GM13976 (cell line): ENCODE measurements around the gene CRADD.

Source experiments
- DNase-seq: peaks from one replicate; pipeline ENCODE4 v3.0.0; 2012; ENCODE audit warnings: low spot score
- in situ Hi-C: fragments of 300-500 bp; cut with MboI; formaldehyde crosslinking; loops from one replicate; pipeline ENCODE4 v1.12.0; 2022; ENCODE audit warnings: low sequenced_read_pairs, mixed read lengths, inconsistent platforms; ENCODE audit not compliant: unreplicated experiment
- TF ChIP-seq, protein P1 (sequence below): IDR thresholded peaks from 2 replicates; pipeline ENCODE4 v1.5.1; 2012; ENCODE audit warnings: borderline replicate concordance, mild to moderate bottlenecking; ENCODE audit not compliant: insufficient read depth; ENCODE audit errors: extremely low read depth, missing control alignments, control extremely low read depth

Gene CRADD

DNA sequence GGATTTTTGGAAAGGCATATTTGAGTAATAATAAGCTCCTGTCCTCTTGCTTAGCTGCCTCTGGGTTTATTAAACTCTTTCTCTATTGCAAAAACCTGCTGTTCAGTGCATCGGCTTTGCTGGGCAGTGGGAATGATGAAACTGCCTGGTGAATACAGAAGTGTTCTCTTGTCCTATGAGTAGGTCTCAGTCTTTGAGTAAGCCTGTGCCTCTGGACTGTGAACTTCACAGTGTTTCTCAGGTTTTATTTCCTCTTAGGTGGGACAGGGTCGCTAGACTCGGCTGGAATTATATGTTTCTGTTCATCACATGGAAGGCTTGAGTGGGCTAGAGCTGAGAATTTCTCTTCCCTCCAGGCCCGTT, 46.4 kb downstream of the CRADD start:
- TF ChIP-seq, protein P1, sequence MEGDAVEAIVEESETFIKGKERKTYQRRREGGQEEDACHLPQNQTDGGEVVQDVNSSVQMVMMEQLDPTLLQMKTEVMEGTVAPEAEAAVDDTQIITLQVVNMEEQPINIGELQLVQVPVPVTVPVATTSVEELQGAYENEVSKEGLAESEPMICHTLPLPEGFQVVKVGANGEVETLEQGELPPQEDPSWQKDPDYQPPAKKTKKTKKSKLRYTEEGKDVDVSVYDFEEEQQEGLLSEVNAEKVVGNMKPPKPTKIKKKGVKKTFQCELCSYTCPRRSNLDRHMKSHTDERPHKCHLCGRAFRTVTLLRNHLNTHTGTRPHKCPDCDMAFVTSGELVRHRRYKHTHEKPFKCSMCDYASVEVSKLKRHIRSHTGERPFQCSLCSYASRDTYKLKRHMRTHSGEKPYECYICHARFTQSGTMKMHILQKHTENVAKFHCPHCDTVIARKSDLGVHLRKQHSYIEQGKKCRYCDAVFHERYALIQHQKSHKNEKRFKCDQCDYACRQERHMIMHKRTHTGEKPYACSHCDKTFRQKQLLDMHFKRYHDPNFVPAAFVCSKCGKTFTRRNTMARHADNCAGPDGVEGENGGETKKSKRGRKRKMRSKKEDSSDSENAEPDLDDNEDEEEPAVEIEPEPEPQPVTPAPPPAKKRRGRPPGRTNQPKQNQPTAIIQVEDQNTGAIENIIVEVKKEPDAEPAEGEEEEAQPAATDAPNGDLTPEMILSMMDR = no peak
- no peak for DNase-seq
- in situ Hi-C loops = no loop called here

DNA sequence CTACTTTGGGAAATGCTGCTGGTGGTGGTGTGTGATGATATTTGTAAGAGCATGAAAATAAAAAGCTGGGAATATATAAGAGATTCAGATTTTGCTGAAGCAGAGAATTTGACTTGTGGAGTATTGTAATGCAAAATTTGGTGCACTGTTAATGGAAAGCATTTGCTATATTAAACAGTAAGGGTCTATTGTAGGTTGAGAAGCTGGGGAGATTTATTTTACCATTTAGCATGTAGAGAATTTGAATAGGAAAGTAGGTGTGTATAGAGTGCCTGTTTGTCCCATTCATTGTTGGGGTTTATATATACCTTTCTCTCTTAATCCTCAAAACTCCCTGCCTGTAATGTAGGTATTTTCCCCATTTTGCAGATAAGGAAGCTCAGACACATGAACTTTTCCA, 48.4 kb downstream of the CRADD start:
- DNase-seq = no peak
- in situ Hi-C loops = no loop called here
- TF ChIP-seq, protein P1 = no peak

DNA sequence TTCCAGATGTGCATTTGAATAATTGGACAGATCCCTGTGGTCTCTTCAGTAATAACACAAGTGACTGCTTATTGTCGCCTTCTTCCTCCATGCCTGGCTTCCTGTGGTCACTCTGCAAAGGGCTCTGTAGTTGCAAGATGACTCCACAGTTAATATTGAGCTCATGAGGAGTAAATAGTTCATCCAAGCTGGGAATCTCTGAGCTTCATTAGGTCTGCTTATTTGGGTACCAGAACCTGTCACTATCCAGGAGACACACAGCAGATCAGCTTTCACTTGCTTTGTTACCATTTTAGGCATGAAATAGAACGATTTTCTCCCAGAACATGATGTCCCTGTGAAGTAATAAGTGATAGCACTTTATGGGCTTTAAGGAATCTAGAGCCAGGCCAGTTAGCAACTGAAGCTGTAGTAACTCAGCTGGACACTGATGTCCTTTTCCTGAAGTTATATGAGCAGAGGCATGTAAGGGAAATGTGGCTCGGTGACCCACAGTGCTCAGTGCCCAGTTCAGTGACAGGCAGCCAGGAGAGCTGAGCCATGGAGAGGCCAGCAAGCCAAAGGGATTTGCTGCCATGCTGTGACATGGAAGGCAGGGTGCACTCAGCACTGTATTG, 50.1 kb downstream of the CRADD start:
- in situ Hi-C loops = no loop called here

DNA sequence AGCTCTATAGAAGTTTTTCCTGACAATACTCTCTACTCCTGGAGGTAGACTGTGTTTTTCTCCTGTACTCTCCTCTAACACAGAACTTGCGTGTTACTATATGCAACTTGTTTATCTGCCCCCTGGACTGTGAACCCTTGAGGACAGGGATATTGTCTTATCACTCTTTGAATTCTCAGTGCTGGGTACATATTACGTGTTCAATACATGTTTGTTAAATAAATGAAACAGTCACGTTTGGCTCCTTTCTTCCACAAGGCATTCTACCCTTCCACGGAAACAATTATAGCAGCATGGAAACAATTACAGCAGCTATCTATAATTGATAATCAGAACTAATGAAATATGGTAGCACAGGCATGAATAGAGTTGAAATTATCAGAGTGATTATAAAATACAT, 50.7 kb downstream of the CRADD start:
- TF ChIP-seq, protein P1 = no peak
- no peak for DNase-seq
- in situ Hi-C loops = no loop called here

More for the DNA sequence above, 50.1 kb downstream of the CRADD start:
- TF ChIP-seq, protein P1 = no peak
- DNase-seq = peak; percentile 22

DNA sequence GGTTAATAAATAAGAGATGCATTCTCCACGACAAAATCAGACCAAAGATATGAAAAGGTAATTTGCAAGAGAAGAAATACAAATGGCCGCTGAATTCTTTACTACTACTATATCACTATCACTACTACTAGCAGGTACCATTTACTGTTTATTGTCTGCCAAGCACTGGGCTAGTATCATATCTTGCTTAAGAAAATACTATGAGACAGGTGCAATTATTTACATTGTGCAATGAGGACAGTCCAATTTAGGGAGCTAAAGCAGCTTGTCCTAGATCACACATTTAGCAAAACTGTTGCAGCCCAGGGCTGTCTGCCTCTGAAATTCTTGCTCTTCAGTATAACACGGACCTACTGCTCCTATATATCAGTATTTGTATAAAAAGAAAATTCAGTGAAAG, 52.8 kb downstream of the CRADD start:
- TF ChIP-seq, protein P1 = no peak
- no peak for DNase-seq
- in situ Hi-C loops = no loop called here

DNA sequence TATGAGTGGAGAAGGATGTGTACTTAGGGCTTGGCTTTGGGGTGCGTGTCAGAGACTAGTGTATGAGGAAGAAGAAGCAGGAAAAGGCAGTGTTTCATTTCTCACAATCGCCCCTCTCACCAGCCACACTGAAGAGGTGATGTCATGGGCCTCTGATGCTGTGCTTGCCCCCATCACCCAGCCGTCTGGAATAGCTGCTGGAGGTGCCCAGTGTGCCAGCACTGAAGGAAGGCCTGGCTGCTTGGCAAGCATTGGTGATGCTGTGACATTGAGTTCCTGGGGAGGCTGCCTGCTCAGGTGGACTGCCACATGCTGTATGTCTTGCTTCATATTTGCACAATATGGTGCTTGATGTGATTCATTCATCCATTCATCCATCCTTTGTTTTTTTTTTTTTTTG, 56.2 kb downstream of the CRADD start:
- TF ChIP-seq, protein P1 = no peak
- DNase-seq = no peak
- in situ Hi-C loops = no loop called here
